Stomach (tissue), 4 donors: ENCODE data around the gene SLC26A9.

Experiments
- POLR2AphosphoS5 ChIP-seq, 3 donors: sonication (generic); formaldehyde crosslinking; IDR thresholded peaks; one replicate each; pipeline ENCODE4 v1.6.1; 2016; ENCODE audit warnings: antibody characterized with exemption in 3 of 3
- TF ChIP-seq, protein P1 (sequence below), 7 experiments: fragments of 450-650 bp in 4 of 7; fragments of 200-600 bp in 3 of 7; sonication (generic) in 3 of 7; IDR thresholded peaks; one replicate each; pipeline ENCODE4 v1.5.1; 2016 to 2019; ENCODE audit warnings: antibody characterized with exemption in 7 of 7, control low read depth in 2 of 7, mild to moderate bottlenecking in 1 of 7

DNA sequence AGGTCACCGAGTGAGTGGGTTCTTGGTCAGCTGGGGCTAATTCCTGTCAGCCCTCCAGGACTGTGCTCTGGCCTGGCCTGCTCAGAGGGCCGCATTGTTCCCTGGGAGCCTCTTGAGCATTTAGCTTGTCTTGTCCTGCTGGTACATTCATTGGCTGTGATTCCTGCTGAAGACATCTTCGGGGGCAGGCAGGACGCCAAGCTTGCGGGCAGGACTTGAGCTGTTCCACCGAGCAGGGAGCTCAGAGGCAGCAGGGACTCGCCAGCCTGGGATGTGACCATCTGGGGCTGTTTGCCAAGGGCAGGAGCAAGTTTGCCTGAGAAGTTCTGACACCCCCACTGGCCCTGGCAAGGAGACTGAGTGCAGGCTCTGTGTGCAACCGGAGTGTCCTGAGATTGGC is 7.0 kb upstream of the SLC26A9 start:
- TF ChIP-seq POLR2AphosphoS5 (IDR thresholded peaks at IDR 0.05): no peak
- TF ChIP-seq, protein P1, sequence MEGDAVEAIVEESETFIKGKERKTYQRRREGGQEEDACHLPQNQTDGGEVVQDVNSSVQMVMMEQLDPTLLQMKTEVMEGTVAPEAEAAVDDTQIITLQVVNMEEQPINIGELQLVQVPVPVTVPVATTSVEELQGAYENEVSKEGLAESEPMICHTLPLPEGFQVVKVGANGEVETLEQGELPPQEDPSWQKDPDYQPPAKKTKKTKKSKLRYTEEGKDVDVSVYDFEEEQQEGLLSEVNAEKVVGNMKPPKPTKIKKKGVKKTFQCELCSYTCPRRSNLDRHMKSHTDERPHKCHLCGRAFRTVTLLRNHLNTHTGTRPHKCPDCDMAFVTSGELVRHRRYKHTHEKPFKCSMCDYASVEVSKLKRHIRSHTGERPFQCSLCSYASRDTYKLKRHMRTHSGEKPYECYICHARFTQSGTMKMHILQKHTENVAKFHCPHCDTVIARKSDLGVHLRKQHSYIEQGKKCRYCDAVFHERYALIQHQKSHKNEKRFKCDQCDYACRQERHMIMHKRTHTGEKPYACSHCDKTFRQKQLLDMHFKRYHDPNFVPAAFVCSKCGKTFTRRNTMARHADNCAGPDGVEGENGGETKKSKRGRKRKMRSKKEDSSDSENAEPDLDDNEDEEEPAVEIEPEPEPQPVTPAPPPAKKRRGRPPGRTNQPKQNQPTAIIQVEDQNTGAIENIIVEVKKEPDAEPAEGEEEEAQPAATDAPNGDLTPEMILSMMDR (IDR thresholded peaks at IDR 0.05): no peak
